ENCODE measurements around the gene ZDHHC21. TPM values are rescaled to one million over a fixed set of nuclear protein-coding genes. Genes with fewer than 3 reads are reported as not detected.
A peak's percentile ranks its signal among the peaks of the same experiment; 100 is the strongest.

Gene ZDHHC21
- total RNA-seq, 1 donor from 2014 or later = 22.5 TPM

DNA sequence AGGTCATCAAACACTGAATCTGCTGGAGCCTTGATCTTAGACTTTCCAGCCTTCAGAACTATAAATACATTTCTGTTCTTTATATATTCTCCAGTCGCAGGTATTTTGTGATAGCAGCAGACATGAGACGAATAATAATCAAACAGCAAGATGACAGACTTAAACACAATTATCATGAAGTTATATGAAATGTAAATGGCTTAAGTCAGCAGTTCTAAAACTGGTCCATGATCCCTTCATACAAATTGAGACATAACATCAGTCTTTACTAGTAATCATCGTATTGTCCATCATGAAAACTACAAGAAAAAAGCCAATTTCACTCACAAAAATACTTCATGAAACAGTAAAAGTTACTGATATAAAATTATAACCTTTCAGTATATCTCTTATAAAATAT is 101.8 kb downstream of the ZDHHC21 start:
- no peak overlapping the region for H3K4me3 Mint-ChIP-seq
- no peaks in the 10 kb centered on the region for H3K4me1 ChIP-seq
- H3K4me1 Mint-ChIP-seq = peaks cover 3% of the 10 kb centered on the region
- H3K27ac Mint-ChIP-seq = no peak overlapping the region
- H3K9ac ChIP-seq = no peak overlapping the region
- no peak overlapping the region for H2AFZ ChIP-seq (replicated peaks)
- no peaks in the 10 kb centered on the region for H3K9me3 ChIP-seq (ENCODE audit: low read depth)
- H3K27me3 ChIP-seq = no peaks in the 10 kb centered on the region
- DNase-seq (ENCODE audit: low spot score) = no peak
- no peaks in the 10 kb centered on the region for H3K79me2 ChIP-seq (ENCODE audit: low read depth)
- H3K4me3 ChIP-seq = no peak overlapping the region
- no peak for TF ChIP-seq CTCF (IDR thresholded peaks at IDR 0.05)
- peaks cover 23% of the 10 kb centered on the region for H3K36me3 Mint-ChIP-seq
- peaks cover 2% of the 10 kb centered on the region for H3K9me3 Mint-ChIP-seq
- no peaks in the 10 kb centered on the region for H4K20me1 ChIP-seq (ENCODE audit: low read depth)
- H3K36me3 ChIP-seq = peaks cover 4% of the 10 kb centered on the region
- H3F3A ChIP-seq (ENCODE audit: low read depth) = no peaks in the 10 kb centered on the region
- H3K4me2 ChIP-seq = no peak overlapping the region
- no peaks in the 10 kb centered on the region for H3K27me3 Mint-ChIP-seq (ENCODE audit: insufficient read depth, low read depth)
- H3K27ac ChIP-seq = no peak overlapping the region

DNA sequence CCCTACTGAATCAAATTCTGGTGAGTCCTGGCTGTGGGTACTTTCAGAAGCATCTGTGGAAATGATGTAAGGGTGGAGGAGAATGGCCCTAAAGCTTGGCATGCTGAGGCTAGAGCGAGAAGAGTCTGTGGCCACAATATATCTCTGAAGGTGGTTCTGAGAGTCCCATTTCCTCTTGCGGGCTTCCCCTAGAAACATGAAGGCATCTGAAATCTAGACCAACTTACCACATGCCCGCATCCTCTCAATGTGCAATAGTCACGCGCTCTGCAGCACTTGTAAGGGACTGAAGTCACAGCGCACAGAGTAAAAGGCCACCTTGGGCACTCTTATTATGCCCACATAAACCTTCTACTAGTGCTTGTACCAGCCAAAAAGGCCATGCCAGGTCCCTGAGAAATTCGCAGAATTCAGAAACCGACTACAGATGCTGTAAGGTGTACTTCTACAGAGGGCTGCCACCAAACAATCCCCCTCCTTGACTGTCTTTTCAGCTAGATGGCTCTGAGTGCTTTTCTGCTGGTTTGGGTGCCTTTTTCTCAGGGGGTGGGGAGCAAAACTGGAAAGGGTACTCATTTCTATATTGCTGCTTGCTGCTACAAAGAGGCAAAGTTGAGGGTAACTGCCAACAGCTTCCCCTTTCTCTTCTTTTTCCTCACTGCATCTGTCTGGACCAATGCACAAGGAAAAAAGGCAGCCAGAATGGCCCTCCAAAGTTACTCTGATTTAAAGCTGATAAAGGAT is 107.3 kb downstream of the ZDHHC21 start:
- Histone ChIP-seq H3K27me3 (no peaks in the 10 kb centered on the region), H3K36me3 (peaks cover 4% of the 10 kb centered on the region), H2AFZ (replicated peaks) (peak overlapping the region; percentile 26), H3K4me2 (no peak overlapping the region), H3K4me3 (no peak overlapping the region), H3K9ac (no peak overlapping the region), H3K9me3 (ENCODE audit: low read depth) (peaks cover 5% of the 10 kb centered on the region), H3K79me2 (ENCODE audit: low read depth) (no peaks in the 10 kb centered on the region), H3K27ac (no peak overlapping the region), H3F3A (ENCODE audit: low read depth) (no peaks in the 10 kb centered on the region), H3K4me1 (no peaks in the 10 kb centered on the region), H4K20me1 (ENCODE audit: low read depth) (no peaks in the 10 kb centered on the region)
- Mint-ChIP-seq H3K4me1 (peaks cover 3% of the 10 kb centered on the region), H3K36me3 (peaks cover 12% of the 10 kb centered on the region), H3K4me3 (no peak overlapping the region), H3K27ac (no peak overlapping the region), H3K9me3 (peaks cover 13% of the 10 kb centered on the region), H3K27me3 (ENCODE audit: insufficient read depth, low read depth) (no peaks in the 10 kb centered on the region)
- no peak for TF ChIP-seq EZH2phosphoT487 (IDR thresholded peaks at IDR 0.05)
- TF ChIP-seq CTCF (IDR thresholded peaks at IDR 0.05) = no peak
- no peak for TF ChIP-seq EZH2 (IDR thresholded peaks at IDR 0.05)
- DNase-seq (ENCODE audit: low spot score) = no peak

- H2AFZ ChIP-seq (replicated peaks) = no peak overlapping the region
- TF ChIP-seq CTCF (IDR thresholded peaks at IDR 0.05) (no peak), EZH2phosphoT487 (IDR thresholded peaks at IDR 0.05) (no peak)
- no peaks in the 10 kb centered on the region for H3K4me1 ChIP-seq
These were observed 108.7 kb downstream of the ZDHHC21 start for GRCh38 chr9:14584571-14584970.

More at GRCh38 chr9:14584571-14584970, 108.7 kb downstream of the ZDHHC21 start:
- Histone ChIP-seq H3K4me3 (no peak overlapping the region), H3K4me2 (no peak overlapping the region), H3K36me3 (no peaks in the 10 kb centered on the region), H3K9me3 (ENCODE audit: low read depth) (peaks cover 5% of the 10 kb centered on the region), H3K27ac (no peak overlapping the region), H3K79me2 (ENCODE audit: low read depth) (no peaks in the 10 kb centered on the region), H3K27me3 (no peaks in the 10 kb centered on the region), H3K9ac (no peak overlapping the region), H3F3A (ENCODE audit: low read depth) (no peaks in the 10 kb centered on the region), H4K20me1 (ENCODE audit: low read depth) (no peaks in the 10 kb centered on the region)
- H3K4me3 Mint-ChIP-seq = no peak overlapping the region
- H3K27me3 Mint-ChIP-seq (ENCODE audit: insufficient read depth, low read depth) = no peaks in the 10 kb centered on the region
- no peak for DNase-seq (ENCODE audit: low spot score)
- H3K36me3 Mint-ChIP-seq = peaks cover 12% of the 10 kb centered on the region
- peaks cover 3% of the 10 kb centered on the region for H3K4me1 Mint-ChIP-seq
- peaks cover 20% of the 10 kb centered on the region for H3K9me3 Mint-ChIP-seq
- no peak overlapping the region for H3K27ac Mint-ChIP-seq
